ENCODE data around the gene RHOT2.

GRCh38 chr16:630249-630814, 37.6 kb upstream of the RHOT2 start:
- TF ChIP-seq CTCF (IDR thresholded peaks at IDR 0.05) (no peak), POLR2A (IDR thresholded peaks at IDR 0.05) (no peak)
